GM12878 (cell line): ENCODE data around the gene ADGRG1. TPM values are rescaled to one million over a fixed set of nuclear protein-coding genes. Genes with fewer than 3 reads are reported as not detected.

ENCODE experiments used
- ATAC-seq: fragments of 200-7000 bp; cut with Tn5 transposase; 3 replicates; pipeline ENCODE4 v1.9.1; 2020; ENCODE audit warnings: mild to moderate bottlenecking, moderate library complexity
- BruUV-seq: library from RNA; stranded (reverse); fragments of 400-500 nt; replicated peaks from 2 replicates; lab custom pipeline; 2021; lab: Mats Ljungman, UMichigan
- CTCF ChIA-PET: fragments of 300-600 bp; sonication (Branson Sonifier 250); formaldehyde crosslinking; extraction: SDS; loops from one replicate; lab custom pipeline; 2021; ENCODE audit warnings: inconsistent platforms; lab: Yijun Ruan, JAX
- POLR2A ChIA-PET: fragments of 350-600 bp; formaldehyde crosslinking; extraction: SDS; loops from one replicate; lab custom pipeline; 2021; ENCODE audit warnings: inconsistent platforms; lab: Charles Lee
- RAD21 ChIA-PET: fragments of 300-600 bp; sonication (Branson Sonifier 250); formaldehyde crosslinking; loops from one replicate; lab custom pipeline; 2023; ENCODE audit warnings: antibody characterized with exemption; ENCODE audit not compliant: unreplicated experiment; lab: Charles Lee
- SMC1A ChIA-PET: fragments of 300-600 bp; sonication (Branson Sonifier 250); formaldehyde crosslinking; loops from one replicate; lab custom pipeline; 2023; ENCODE audit not compliant: unreplicated experiment, uncharacterized antibody; lab: Charles Lee
- DNase-seq: peaks from one replicate; pipeline ENCODE4 v3.0.0-alpha.2; 2011; ENCODE audit warnings: low read depth, low spot score
- FAIRE-seq: peaks from 3 replicates; lab custom pipeline; 2011; peaks lifted over from hg19 to GRCh38; lab: Jason Lieb, UNC
- H2AFZ ChIP-seq: 2 replicates; pipeline ENCODE4 v1.6.0; 2011; ENCODE audit warnings: low read depth, low read length, control low read depth; ENCODE audit not compliant: control insufficient read depth
- H3K27ac ChIP-seq: 2 replicates; pipeline ENCODE4 v1.5.1; 2011; ENCODE audit warnings: control low read depth; ENCODE audit not compliant: control insufficient read depth, insufficient read depth
- H3K27me3 ChIP-seq, 2 experiments: replicated peaks in 1 of 2; 2 replicates each; pipeline versions ENCODE4 v1.6.0 to v1.6.1; 2011; ENCODE audit warnings: low read length in 1 of 2; ENCODE audit not compliant: control insufficient read depth in 2 of 2, insufficient read depth in 2 of 2
- H3K36me3 ChIP-seq, 2 experiments: 2 replicates each; pipeline ENCODE4 v1.5.1; 2011; ENCODE audit warnings: low read length in 1 of 2; ENCODE audit not compliant: control insufficient read depth in 2 of 2, insufficient read depth in 2 of 2
- H3K4me1 ChIP-seq: 2 replicates; pipeline ENCODE4 v1.6.1; 2011; ENCODE audit warnings: mild to moderate bottlenecking, low read length, moderate library complexity, mixed read lengths; ENCODE audit not compliant: control insufficient read depth, insufficient read depth
- H3K4me2 ChIP-seq: 2 replicates; pipeline ENCODE4 v1.6.0; 2011; ENCODE audit warnings: control low read depth; ENCODE audit not compliant: control insufficient read depth, insufficient read depth
- H3K4me3 ChIP-seq: fragments of 200-600 bp; sonication (generic); 2 replicates; pipeline ENCODE4 v1.5.1; 2016
- H3K79me2 ChIP-seq: 2 replicates; pipeline ENCODE4 v1.6.0; 2011; ENCODE audit warnings: low read length; ENCODE audit not compliant: control insufficient read depth, insufficient read depth
- H3K9ac ChIP-seq: 2 replicates; pipeline ENCODE4 v1.8.0; 2011; ENCODE audit warnings: low read length, control low read depth, mixed read lengths; ENCODE audit not compliant: control insufficient read depth, insufficient read depth
- H3K9me3 ChIP-seq: replicated peaks from 3 replicates; pipeline ENCODE4 v1.5.1; 2011; ENCODE audit warnings: mild to moderate bottlenecking, low read length; ENCODE audit not compliant: control insufficient read depth, insufficient read depth
- H4K20me1 ChIP-seq: 2 replicates; pipeline ENCODE4 v1.6.0; 2011; ENCODE audit not compliant: control insufficient read depth, insufficient read depth
- ATF7 ChIP-seq: fragments of 450-650 bp; IDR thresholded peaks from 2 replicates; pipeline ENCODE4 v1.6.1; 2016; ENCODE audit warnings: low read depth, mild to moderate bottlenecking
- BRCA1 ChIP-seq: IDR thresholded peaks from 2 replicates; pipeline ENCODE4 v1.6.1; 2011; ENCODE audit warnings: low read depth, low read length, improper control_type of control experiment
- CBX5 ChIP-seq: sonication (generic); IDR thresholded peaks from 2 replicates; pipeline ENCODE4 v1.6.1; 2016; ENCODE audit warnings: low read depth, moderate library complexity, mild to moderate bottlenecking, inconsistent platforms
- CEBPB ChIP-seq, 2 experiments: fragments of 150-350 bp in 1 of 2; IDR thresholded peaks; 2 replicates each; pipeline ENCODE4 v1.6.1; 2012 to 2014; ENCODE audit warnings: low read depth in 2 of 2, low read length in 2 of 2, borderline replicate concordance in 1 of 2, inconsistent platforms in 1 of 2
- KAT2A ChIP-seq: conservative IDR thresholded peaks from 2 replicates; pipeline ENCODE4 v1.6.1; 2011; ENCODE audit warnings: low read depth, low read length; ENCODE audit not compliant: control insufficient read depth
- MLLT1 ChIP-seq: fragments of 450-650 bp; IDR thresholded peaks from 2 replicates; pipeline ENCODE4 v1.6.1; 2016; ENCODE audit warnings: mild to moderate bottlenecking
- POLR2A ChIP-seq: IDR thresholded peaks from 2 replicates; pipeline ENCODE4 v1.6.1; 2011; ENCODE audit warnings: low read depth, mild to moderate bottlenecking, low read length
- POLR2AphosphoS5 ChIP-seq: IDR thresholded peaks from 2 replicates; pipeline ENCODE4 v1.6.1; 2011; ENCODE audit warnings: mild to moderate bottlenecking, low read length, inconsistent platforms
- RBBP5 ChIP-seq: fragments of 200-600 bp; sonication (generic); conservative IDR thresholded peaks from 2 replicates; pipeline ENCODE4 v1.6.1; 2016
- STAT1 ChIP-seq: fragments of 450-650 bp; conservative IDR thresholded peaks from 2 replicates; pipeline ENCODE4 v1.6.1; 2014; ENCODE audit warnings: antibody characterized with exemption, mild to moderate bottlenecking
- TARDBP ChIP-seq: IDR thresholded peaks from 2 replicates; pipeline ENCODE4 v1.6.1; 2016; ENCODE audit warnings: borderline replicate concordance
- TCF12 ChIP-seq: IDR thresholded peaks from 2 replicates; pipeline ENCODE4 v1.6.1; 2011; ENCODE audit warnings: low read depth, mild to moderate bottlenecking, low read length
- WGBS: methylation state at CpG from one replicate; pipeline ENCODE4 v1.1.6; 2016; ENCODE audit warnings: low lambda C conversion rate; ENCODE audit not compliant: insufficient replicate concordance, insufficient coverage; ENCODE audit errors: missing lambda C conversion rate; 5-methylcytosine and 5-hydroxymethylcytosine counted together
- in situ Hi-C: fragments of 300-500 bp; cut with MboI; formaldehyde crosslinking; loops from 9 replicates; pipeline ENCODE4 v1.14.3; 2018; ENCODE audit warnings: mixed read lengths
- intact Hi-C: fragments of 100-400 bp; cut with micrococcal nuclease; formaldehyde crosslinking; loops from one replicate; pipeline ENCODE4 v1.14.2; 2022; ENCODE audit not compliant: unreplicated experiment
- polyA plus RNA-seq, 11 experiments: library from polyadenylated mRNA; depleted of rRNA in 4 of 11; unstranded in 6 of 11; stranded (reverse) in 5 of 11; fragments of >200 nt; fragmentation: Nextera tagmentation in 4 of 11; fragmentation: Illumina TruSeq in 1 of 11; extraction: Ambion mirVana in 4 of 11; extraction: Trizol in 1 of 11; gene quantifications; 1 replicate in 1 of 11; 2 replicates in 10 of 11; pipeline versions ENCODE4 v1.2.1 to v1.2.3, GENCODE V29; 2011 to 2016; ENCODE audit warnings: inconsistent platforms in 2 of 11, missing spikeins in 2 of 11, low read depth in 1 of 11
- total RNA-seq, 4 experiments: library from RNA; depleted of rRNA in 3 of 4; stranded (reverse); fragments of >200 nt in 3 of 4; fragmentation: Illumina TruSeq in 1 of 4; extraction: Trizol in 1 of 4; gene quantifications; 2 replicates each; pipeline versions ENCODE4 v1.2.1 to v1.2.3, GENCODE V29; 2013 to 2021
- TF ChIP-seq, protein P1 (sequence below): fragments of 450-650 bp; formaldehyde crosslinking; IDR thresholded peaks from 2 replicates; pipeline ENCODE4 v1.4.0; 2020; ENCODE audit warnings: mild to moderate bottlenecking, moderate library complexity
- TF ChIP-seq, protein P2 (sequence below): IDR thresholded peaks from 2 replicates; pipeline ENCODE4 v1.6.1; 2012; ENCODE audit warnings: low read depth, low read length, improper control_type of control experiment

ADGRG1 gene
- total and polyA plus RNA-seq, 10 of the 15 experiments (the other 5 are each of a cell fraction or from before 2014, with no cell fraction given) = 0.07 to 2.0 (median 0.75) TPM

DNA sequence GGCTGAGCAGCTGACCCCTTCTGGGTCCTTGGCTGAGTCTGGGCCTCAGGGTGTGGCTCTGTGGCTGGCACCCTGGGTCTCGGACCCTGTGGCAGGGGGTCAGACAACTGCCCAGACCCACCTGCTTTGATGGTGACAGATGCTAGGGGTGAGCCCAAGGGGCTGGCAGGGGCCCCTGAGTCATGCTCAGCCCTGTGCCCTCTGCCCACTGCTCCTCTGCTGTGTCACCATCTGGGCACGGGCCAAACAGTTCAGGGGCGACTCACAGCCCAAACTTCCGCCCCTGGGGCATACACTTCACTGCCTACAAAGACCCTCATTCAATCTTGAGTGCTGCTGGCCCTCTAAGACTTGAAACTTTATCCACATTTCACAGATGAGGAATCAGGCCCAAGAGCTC, 5.7 kb downstream of the ADGRG1 start (continued):
- TF ChIP-seq, protein P1, sequence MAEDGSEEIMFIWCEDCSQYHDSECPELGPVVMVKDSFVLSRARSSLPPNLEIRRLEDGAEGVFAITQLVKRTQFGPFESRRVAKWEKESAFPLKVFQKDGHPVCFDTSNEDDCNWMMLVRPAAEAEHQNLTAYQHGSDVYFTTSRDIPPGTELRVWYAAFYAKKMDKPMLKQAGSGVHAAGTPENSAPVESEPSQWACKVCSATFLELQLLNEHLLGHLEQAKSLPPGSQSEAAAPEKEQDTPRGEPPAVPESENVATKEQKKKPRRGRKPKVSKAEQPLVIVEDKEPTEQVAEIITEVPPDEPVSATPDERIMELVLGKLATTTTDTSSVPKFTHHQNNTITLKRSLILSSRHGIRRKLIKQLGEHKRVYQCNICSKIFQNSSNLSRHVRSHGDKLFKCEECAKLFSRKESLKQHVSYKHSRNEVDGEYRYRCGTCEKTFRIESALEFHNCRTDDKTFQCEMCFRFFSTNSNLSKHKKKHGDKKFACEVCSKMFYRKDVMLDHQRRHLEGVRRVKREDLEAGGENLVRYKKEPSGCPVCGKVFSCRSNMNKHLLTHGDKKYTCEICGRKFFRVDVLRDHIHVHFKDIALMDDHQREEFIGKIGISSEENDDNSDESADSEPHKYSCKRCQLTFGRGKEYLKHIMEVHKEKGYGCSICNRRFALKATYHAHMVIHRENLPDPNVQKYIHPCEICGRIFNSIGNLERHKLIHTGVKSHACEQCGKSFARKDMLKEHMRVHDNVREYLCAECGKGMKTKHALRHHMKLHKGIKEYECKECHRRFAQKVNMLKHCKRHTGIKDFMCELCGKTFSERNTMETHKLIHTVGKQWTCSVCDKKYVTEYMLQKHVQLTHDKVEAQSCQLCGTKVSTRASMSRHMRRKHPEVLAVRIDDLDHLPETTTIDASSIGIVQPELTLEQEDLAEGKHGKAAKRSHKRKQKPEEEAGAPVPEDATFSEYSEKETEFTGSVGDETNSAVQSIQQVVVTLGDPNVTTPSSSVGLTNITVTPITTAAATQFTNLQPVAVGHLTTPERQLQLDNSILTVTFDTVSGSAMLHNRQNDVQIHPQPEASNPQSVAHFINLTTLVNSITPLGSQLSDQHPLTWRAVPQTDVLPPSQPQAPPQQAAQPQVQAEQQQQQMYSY = no peak
- no peak for TF ChIP-seq POLR2AphosphoS5

DNA sequence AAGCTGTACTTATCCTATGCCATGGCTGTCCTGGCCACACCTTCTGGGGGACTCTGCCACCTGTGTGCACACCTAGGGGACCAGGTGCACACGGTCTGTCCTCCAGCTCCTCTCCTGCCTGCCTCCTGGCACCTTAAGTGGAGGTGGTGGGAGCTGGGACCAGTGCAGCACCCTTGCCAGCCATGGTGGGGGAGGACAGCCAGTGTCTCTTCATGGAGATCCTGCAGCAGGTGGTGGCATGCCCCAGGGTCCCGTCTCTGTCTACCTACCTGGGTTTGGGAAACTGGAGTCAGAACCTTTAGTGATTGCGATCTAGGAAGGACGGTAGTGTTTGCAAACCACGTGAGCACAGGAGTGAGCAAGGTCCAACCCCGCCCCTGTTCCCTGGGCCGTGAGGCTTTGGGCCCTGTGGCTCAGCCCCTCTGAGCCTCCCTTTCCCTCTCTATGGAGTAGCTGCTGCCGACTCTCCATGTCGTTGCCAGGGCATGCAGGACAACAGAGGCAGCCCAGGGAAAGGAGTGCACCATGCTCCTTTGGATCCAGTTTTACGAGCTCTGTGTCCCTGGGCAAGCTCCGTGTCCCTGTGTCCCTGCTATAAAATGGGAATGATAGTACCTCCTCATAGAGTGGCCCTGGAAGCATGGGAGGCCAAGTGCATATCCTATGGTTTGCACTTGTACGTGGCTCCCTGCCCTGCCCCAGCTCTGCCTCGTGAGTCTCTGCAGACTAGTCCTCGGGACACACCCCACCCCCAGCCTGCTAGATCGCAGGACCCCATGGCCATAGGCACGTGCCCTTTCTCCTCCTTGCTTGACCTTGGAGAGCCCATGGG, 7.1 kb downstream of the ADGRG1 start:
- WGBS = 21% methylated on average over 16 of the region's 16 CpGs
- in situ Hi-C loops (no loop called here), intact Hi-C loops (no loop called here)
- Histone ChIP-seq H4K20me1 (no peaks in the 10 kb centered on the region), H3K4me3 (no peak overlapping the region), H3K27ac (no peak overlapping the region), H3K27me3 (peaks cover 0 to 2% of the 10 kb centered on the region in 2 experiments; a peak in 3 of 4 replicates), H3K36me3 (no peaks in the 10 kb centered on the region), H3K4me2 (no peak overlapping the region), H3K9ac (no peak overlapping the region), H2AFZ (no peak overlapping the region), H3K9me3 (no peaks in the 10 kb centered on the region), H3K79me2 (no peaks in the 10 kb centered on the region), H3K4me1 (no peaks in the 10 kb centered on the region)
- no peak for DNase-seq
- no peak for ATAC-seq
- FAIRE-seq = no peak
- CTCF ChIA-PET = interaction anchor here (1.6 to 3.7 kb wide), 3 partner anchors 25 to 59 kb away, joined by 4 to 10 read pairs (median 8); no protein-coding TSS in a partner anchor
- RAD21 ChIA-PET = interaction anchor here (0.9 to 1.3 kb wide), 2 partner anchors 26 to 45 kb away, joined by 3 to 5 read pairs; no protein-coding TSS in a partner anchor
- TF ChIP-seq STAT1 (no peak), TARDBP (no peak), CBX5 (no peak), KAT2A (no peak), ATF7 (no peak), MLLT1 (no peak), CEBPB (IDR thresholded peaks at IDR 0.05; ENCODE audit: borderline replicate concordance in 1 of 2, low read depth in 2 of 2, low read length in 2 of 2) (no peak), BRCA1 (no peak), RBBP5 (no peak), POLR2A (no peak), TCF12 (no peak)
- TF ChIP-seq, protein P2, sequence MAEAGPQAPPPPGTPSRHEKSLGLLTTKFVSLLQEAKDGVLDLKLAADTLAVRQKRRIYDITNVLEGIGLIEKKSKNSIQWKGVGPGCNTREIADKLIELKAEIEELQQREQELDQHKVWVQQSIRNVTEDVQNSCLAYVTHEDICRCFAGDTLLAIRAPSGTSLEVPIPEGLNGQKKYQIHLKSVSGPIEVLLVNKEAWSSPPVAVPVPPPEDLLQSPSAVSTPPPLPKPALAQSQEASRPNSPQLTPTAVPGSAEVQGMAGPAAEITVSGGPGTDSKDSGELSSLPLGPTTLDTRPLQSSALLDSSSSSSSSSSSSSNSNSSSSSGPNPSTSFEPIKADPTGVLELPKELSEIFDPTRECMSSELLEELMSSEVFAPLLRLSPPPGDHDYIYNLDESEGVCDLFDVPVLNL = no peak
- SMC1A ChIA-PET = interaction anchor here (1.5 to 1.9 kb wide), 2 partner anchors 26 to 45 kb away, joined by 4 to 5 read pairs; no protein-coding TSS in a partner anchor
- no TSS peak for BruUV-seq
- POLR2A ChIA-PET = no interaction called here
